Measurements from ENCODE around the gene SUV39H1.

Gene SUV39H1

GRCh38 chrX:48702032-48702431 lies 5.5 kb downstream of the SUV39H1 start:
- no peak overlapping the region for H3K27ac ChIP-seq (ENCODE audit: extremely low read depth, low read depth, low read length)
- H3K4me1 ChIP-seq (ENCODE audit: control insufficient read depth, insufficient read depth, low read length), result no peaks in the 10 kb centered on the region
- POLR2A ChIA-PET, result no interaction called here
- CTCF ChIA-PET, result no interaction called here
- peaks cover 0 to 87% of the 10 kb centered on the region in 2 experiments; a peak in 2 of 3 replicates for H3K36me3 ChIP-seq (ENCODE audit: control insufficient read depth in 2 of 2, insufficient read depth in 1 of 2, low read length in 2 of 2)
- H3K9me3 ChIP-seq (ENCODE audit: control insufficient read depth, insufficient read depth, low read depth, low read length), result no peaks in the 10 kb centered on the region
- TF ChIP-seq ZNF324 (tag by site-specific recombination; IDR thresholded peaks at IDR 0.05) (no peak), GLIS1 (tag by site-specific recombination; IDR thresholded peaks at IDR 0.05) (no peak), ZNF311 (tag by site-specific recombination; IDR thresholded peaks at IDR 0.05; ENCODE audit: borderline replicate concordance) (no peak), ZNF560 (tag by site-specific recombination; IDR thresholded peaks at IDR 0.05; ENCODE audit: borderline replicate concordance) (no peak), ZNF514 (tag by site-specific recombination; IDR thresholded peaks at IDR 0.05) (no peak), ZNF677 (tag by site-specific recombination; IDR thresholded peaks at IDR 0.05) (no peak), ZNF133 (tag by site-specific recombination; IDR thresholded peaks at IDR 0.05) (no peak), ZNF19 (tag by site-specific recombination; IDR thresholded peaks at IDR 0.05; ENCODE audit: low read depth) (no peak), ZNF596 (tag by site-specific recombination; IDR thresholded peaks at IDR 0.05) (no peak), ZFP37 (tag by site-specific recombination; IDR thresholded peaks at IDR 0.05) (no peak), ZNF792 (tag by site-specific recombination; IDR thresholded peaks at IDR 0.05) (no peak), PATZ1 (tag by site-specific recombination; IDR thresholded peaks at IDR 0.05) (no peak), ZFP41 (tag by site-specific recombination; IDR thresholded peaks at IDR 0.05; ENCODE audit: borderline replicate concordance) (no peak), ZNF239 (tag by site-specific recombination; IDR thresholded peaks at IDR 0.05) (no peak), ZNF211 (tag by site-specific recombination; IDR thresholded peaks at IDR 0.05; ENCODE audit: low read depth) (no peak), SP7 (tag by site-specific recombination; IDR thresholded peaks at IDR 0.05) (no peak), GFI1B (tag by site-specific recombination; IDR thresholded peaks at IDR 0.05) (no peak), PRDM1 (tag by site-specific recombination; IDR thresholded peaks at IDR 0.05) (no peak), ZNF670 (tag by site-specific recombination; IDR thresholded peaks at IDR 0.05; ENCODE audit: low read depth) (no peak)
- TF ChIP-seq, protein P1, sequence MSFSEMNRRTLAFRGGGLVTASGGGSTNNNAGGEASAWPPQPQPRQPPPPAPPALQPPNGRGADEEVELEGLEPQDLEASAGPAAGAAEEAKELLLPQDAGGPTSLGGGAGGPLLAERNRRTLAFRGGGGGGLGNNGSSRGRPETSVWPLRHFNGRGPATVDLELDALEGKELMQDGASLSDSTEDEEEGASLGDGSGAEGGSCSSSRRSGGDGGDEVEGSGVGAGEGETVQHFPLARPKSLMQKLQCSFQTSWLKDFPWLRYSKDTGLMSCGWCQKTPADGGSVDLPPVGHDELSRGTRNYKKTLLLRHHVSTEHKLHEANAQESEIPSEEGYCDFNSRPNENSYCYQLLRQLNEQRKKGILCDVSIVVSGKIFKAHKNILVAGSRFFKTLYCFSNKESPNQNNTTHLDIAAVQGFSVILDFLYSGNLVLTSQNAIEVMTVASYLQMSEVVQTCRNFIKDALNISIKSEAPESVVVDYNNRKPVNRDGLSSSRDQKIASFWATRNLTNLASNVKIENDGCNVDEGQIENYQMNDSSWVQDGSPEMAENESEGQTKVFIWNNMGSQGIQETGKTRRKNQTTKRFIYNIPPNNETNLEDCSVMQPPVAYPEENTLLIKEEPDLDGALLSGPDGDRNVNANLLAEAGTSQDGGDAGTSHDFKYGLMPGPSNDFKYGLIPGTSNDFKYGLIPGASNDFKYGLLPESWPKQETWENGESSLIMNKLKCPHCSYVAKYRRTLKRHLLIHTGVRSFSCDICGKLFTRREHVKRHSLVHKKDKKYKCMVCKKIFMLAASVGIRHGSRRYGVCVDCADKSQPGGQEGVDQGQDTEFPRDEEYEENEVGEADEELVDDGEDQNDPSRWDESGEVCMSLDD (tag by site-specific recombination; IDR thresholded peaks at IDR 0.05), result no peak
- no peak overlapping the region for H3K4me3 ChIP-seq (ENCODE audit: low read depth, low read length)

- Histone ChIP-seq H3K4me1 (ENCODE audit: control insufficient read depth, insufficient read depth, low read length) (no peaks in the 10 kb centered on the region), H3K9me3 (ENCODE audit: control insufficient read depth, insufficient read depth, low read depth, low read length) (no peaks in the 10 kb centered on the region), H3K27ac (ENCODE audit: extremely low read depth, low read depth, low read length) (no peak overlapping the region), H3K36me3 (ENCODE audit: control insufficient read depth in 2 of 2, insufficient read depth in 1 of 2, low read length in 2 of 2) (peaks cover 0 to 93% of the 10 kb centered on the region in 2 experiments; a peak in 2 of 3 replicates), H3K4me3 (ENCODE audit: low read depth, low read length) (no peak overlapping the region)
- ChIA-PET POLR2A (no interaction called here), CTCF (no interaction called here)
- TF ChIP-seq ZNF664 (tag by site-specific recombination; IDR thresholded peaks at IDR 0.05) (0 out of 2 replicates have a peak, but pooled peaks have one; percentile 24), ELK4 (IDR thresholded peaks at IDR 0.05; ENCODE audit: borderline replicate concordance, low read depth, low read length) (no peak)
Observed at GRCh38 chrX:48702716-48703115, 6.2 kb downstream of the SUV39H1 start.
